Measurements from ENCODE around the gene A2M. TPM values are rescaled to one million over a fixed set of nuclear protein-coding genes. Genes with fewer than 3 reads are reported as not detected.

The A2M gene
- total and polyA plus RNA-seq, 7 donors = 42.6 to 242 (median 86.0) TPM

DNA sequence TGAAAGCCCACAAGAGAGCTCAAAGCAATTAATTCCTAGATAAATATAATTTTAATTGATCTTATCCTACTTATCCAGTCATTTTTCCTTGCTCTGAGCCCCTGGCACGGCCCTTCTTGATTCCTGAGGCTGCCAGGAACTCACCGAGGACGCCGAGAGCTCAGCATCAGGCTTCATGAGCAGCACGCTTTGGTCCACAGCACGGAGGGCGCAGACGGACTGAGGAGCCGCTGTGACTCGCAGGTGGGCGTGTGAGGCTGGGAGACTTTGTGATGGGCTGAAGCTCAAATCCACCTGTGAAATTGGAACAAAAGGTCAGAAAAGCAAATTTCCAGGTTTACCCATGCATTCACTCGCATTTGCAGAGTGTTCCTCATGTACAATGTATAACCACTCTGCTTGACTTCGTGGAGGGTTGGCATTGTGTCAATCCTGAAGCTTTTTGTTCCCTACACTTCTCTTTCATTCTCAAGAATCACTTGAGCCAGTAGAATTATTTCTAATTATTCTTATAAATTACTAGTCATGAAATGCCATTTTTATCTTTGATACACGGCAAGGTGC, 17.2 kb downstream of the A2M start:
- 90 to 93% (median 92%) methylated on average over 14 of the region's 14 CpGs for WGBS, 3 donors
- intact Hi-C loops (cut with DNase I) = no loop called here
- no peak for TF ChIP-seq CTCF (IDR thresholded peaks at IDR 0.05)
- Histone ChIP-seq H3K4me1 (no peaks in the 10 kb centered on the region), H3K9me3 (no peaks in the 10 kb centered on the region), H3K27me3 (ENCODE audit: insufficient read depth in 3 of 3, low read length in 2 of 3) (no peaks in the 10 kb centered on the region), H3K27ac (no peak overlapping the region), H3K36me3 (ENCODE audit: insufficient read depth in 1 of 2, low read depth in 1 of 2) (peaks cover 5 to 97% of the 10 kb centered on the region in 2 donors), H3K4me3 (no peak overlapping the region)
- no peak for ATAC-seq
- no peak for DNase-seq

GRCh38 chr12:9098115-9098452, 17.6 kb downstream of the A2M start:
- no peak overlapping the region for H3K27ac ChIP-seq
- no peak for ATAC-seq
- WGBS, 3 donors = 85 to 87% (median 86%) methylated on average over 6 of the region's 6 CpGs
- H3K4me3 ChIP-seq = no peak overlapping the region
- intact Hi-C loops (cut with DNase I) = no loop called here
- no peak for TF ChIP-seq CTCF (IDR thresholded peaks at IDR 0.05)
- no peak for DNase-seq
- H3K36me3 ChIP-seq (ENCODE audit: insufficient read depth in 1 of 2, low read depth in 1 of 2) = peaks cover 4 to 97% of the 10 kb centered on the region in 2 donors
- no peaks in the 10 kb centered on the region for H3K9me3 ChIP-seq
- no peaks in the 10 kb centered on the region for H3K27me3 ChIP-seq (ENCODE audit: insufficient read depth in 3 of 3, low read length in 2 of 3)
- no peaks in the 10 kb centered on the region for H3K4me1 ChIP-seq

GRCh38 chr12:9096563-9097176, 19.0 kb downstream of the A2M start:
- 52 to 77% (median 57%) methylated on average over 2 of the region's 2 CpGs for WGBS, 3 donors
- H3K9me3 ChIP-seq = no peaks in the 10 kb centered on the region
- DNase-seq = no peak
- no peak overlapping the region for H3K27ac ChIP-seq
- intact Hi-C loops (cut with DNase I) = no loop called here
- no peak for TF ChIP-seq CTCF (IDR thresholded peaks at IDR 0.05)
- no peaks in the 10 kb centered on the region for H3K27me3 ChIP-seq (ENCODE audit: insufficient read depth in 3 of 3, low read length in 2 of 3)
- ATAC-seq = no peak
- peaks cover 4 to 97% of the 10 kb centered on the region in 2 donors for H3K36me3 ChIP-seq (ENCODE audit: insufficient read depth in 1 of 2, low read depth in 1 of 2)
- H3K4me1 ChIP-seq = no peaks in the 10 kb centered on the region
- H3K4me3 ChIP-seq = no peak overlapping the region

DNA sequence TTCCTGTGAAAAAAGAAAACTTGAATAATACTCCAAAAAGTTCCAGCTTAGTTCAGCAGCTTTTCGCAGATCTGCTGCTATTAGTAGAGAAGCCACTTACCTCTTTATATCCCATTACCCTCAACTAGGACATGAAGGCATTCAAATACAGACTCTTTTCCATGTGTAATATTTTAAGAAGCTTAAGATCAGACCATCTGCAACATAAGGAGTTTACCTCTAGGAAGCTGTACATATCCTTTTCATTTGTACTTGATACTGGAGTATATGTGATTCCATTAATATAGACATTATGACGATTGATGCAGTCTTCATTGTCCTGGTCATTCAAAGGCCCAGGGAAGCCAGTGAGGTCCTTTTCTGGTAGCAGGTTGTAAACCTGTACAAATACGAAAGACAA, 20.4 kb downstream of the A2M start:
- no peak for TF ChIP-seq CTCF (IDR thresholded peaks at IDR 0.05)
- intact Hi-C loops (cut with DNase I) = no loop called here
- H3K27me3 ChIP-seq (ENCODE audit: insufficient read depth in 3 of 3, low read length in 2 of 3) = no peaks in the 10 kb centered on the region
- H3K4me3 ChIP-seq = no peak overlapping the region
- DNase-seq (no peak), ATAC-seq (no peak)
- H3K4me1 ChIP-seq = no peaks in the 10 kb centered on the region
- no peaks in the 10 kb centered on the region for H3K9me3 ChIP-seq
- peaks cover 4 to 97% of the 10 kb centered on the region in 2 donors for H3K36me3 ChIP-seq (ENCODE audit: insufficient read depth in 1 of 2, low read depth in 1 of 2)
- WGBS, 3 donors = 90 to 95% (median 93%) methylated on average over 3 of the region's 3 CpGs
- H3K27ac ChIP-seq = no peak overlapping the region
